ENCODE data around the gene DHRS12.
A peak's percentile ranks its signal among the peaks of the same experiment; 100 is the strongest.

Gene DHRS12

DNA sequence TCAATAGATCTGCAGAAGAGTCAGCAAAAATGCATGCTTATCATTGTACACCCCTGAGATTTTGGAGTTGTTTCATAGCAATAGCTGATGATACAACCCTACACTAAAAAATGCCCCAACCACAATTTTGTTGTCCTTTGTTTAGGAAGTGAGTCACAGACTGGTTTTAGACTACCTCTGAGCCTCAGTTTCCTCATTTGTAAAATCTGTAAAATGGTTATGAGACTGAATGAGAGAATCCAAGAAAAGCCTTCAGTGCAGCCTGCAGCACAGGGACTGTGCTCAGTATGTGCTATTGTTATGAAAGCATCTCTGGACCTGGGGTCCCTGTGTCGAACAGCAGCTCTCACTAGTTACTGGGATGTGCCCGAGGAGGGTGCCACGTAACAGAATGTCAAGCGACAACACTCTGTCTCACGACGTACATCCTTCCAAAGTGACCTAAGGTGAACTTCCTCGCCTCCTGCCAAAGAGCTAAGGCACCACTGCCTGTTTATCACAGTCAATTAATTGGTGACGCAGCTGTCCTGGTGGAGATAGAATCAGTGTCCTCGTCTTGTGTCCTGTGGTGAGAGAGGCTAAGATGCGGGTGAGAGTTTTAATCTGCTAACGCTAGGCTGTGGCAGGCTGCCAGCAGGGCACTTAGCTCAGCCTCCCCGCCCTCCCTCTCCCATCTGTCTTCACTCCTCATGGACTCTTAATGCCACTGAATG, 18.1 kb downstream of the DHRS12 start:
- peak overlapping the region; percentile 62 for H3K27ac ChIP-seq
- TF ChIP-seq, protein P1, sequence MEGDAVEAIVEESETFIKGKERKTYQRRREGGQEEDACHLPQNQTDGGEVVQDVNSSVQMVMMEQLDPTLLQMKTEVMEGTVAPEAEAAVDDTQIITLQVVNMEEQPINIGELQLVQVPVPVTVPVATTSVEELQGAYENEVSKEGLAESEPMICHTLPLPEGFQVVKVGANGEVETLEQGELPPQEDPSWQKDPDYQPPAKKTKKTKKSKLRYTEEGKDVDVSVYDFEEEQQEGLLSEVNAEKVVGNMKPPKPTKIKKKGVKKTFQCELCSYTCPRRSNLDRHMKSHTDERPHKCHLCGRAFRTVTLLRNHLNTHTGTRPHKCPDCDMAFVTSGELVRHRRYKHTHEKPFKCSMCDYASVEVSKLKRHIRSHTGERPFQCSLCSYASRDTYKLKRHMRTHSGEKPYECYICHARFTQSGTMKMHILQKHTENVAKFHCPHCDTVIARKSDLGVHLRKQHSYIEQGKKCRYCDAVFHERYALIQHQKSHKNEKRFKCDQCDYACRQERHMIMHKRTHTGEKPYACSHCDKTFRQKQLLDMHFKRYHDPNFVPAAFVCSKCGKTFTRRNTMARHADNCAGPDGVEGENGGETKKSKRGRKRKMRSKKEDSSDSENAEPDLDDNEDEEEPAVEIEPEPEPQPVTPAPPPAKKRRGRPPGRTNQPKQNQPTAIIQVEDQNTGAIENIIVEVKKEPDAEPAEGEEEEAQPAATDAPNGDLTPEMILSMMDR (conservative IDR thresholded peaks at IDR 0.05), result no peak

DNA sequence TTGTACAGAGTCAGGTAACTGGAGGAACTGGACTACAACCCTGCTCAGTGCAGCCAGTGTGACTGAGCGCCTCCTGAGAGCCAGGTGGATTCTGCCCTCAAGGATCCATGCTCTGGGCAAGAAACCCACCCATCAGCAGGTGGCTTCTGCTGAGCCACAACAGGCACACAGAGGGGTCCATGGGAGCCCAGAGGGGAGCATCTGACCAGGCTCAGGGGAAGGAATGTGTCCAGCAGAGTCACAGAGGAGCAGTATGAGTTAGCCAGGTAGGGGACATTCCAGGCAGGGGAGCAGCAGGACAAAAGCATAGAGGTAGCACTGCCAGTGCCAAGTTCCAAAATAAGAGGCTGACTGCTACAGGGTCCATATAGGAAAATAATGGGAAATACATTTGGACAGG, 19.9 kb downstream of the DHRS12 start:
- H3K27ac ChIP-seq, result no peak overlapping the region
- TF ChIP-seq, protein P1 (conservative IDR thresholded peaks at IDR 0.05), result no peak

DNA sequence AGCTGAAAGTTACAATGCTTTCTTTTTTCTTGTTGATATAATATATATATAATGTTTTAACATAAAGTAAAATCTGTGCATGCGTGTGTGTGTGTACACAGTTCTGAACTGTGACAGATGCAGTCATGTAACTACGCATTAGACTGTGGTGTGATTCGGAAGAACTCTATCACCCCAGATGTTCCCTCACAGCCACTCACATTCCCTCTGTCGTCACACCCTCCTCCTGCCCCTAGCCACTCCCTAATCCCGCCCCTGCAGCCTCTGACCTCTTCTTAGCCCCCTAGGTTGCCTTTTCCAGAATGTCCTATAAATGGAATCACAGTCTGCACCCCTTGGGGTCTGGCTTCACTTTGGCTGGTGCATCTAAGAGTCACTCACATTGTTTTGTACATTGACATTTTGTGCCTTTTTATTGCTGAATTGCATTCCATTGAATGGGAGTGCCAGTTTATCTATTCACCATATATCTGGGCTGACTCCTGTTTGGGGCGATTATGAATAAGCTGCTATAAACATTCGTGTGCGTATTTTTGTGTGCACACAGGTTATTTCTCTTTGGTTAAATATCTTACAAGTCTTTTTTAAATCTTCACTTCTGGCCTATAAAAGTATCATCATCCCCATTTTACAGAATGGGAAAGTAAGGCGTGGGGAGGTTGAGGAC, 20.4 kb downstream of the DHRS12 start:
- TF ChIP-seq, protein P1 (conservative IDR thresholded peaks at IDR 0.05), result no peak
- no peak overlapping the region for H3K27ac ChIP-seq

DNA sequence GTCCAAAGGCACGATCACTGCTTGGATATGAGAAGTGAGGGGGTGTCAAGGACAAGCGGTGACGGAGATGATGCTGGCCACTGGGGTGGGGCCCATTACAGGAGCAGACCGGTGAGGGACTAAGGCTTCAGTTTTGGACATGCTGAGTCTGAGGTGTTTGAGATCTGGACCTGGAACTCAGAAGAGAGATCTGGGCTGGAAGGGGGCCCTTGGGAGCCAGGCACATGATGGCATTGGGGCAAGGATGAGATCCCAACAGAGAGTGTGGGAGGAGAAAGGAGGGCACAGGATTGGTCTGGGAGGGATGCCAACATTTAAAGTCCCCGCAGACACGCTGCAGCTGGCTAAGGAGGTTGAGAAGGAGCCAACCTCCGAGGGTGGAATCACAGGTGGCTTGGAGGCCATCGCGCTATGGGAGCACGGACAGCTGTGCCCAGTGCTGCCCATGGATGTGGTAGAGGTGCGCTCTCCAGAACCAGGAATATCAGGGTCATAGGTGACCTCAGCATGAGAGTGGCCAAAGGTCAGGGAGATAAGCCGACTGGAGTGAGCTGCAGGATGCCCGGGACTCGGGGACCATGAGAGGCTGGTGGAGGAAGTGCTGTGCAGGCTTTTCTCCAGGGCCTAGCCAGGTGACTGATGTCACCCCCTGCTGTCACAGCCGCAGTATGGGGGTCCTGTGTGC, 21.8 kb downstream of the DHRS12 start:
- no peak overlapping the region for H3K27ac ChIP-seq
- TF ChIP-seq, protein P1 (conservative IDR thresholded peaks at IDR 0.05), result no peak

DNA sequence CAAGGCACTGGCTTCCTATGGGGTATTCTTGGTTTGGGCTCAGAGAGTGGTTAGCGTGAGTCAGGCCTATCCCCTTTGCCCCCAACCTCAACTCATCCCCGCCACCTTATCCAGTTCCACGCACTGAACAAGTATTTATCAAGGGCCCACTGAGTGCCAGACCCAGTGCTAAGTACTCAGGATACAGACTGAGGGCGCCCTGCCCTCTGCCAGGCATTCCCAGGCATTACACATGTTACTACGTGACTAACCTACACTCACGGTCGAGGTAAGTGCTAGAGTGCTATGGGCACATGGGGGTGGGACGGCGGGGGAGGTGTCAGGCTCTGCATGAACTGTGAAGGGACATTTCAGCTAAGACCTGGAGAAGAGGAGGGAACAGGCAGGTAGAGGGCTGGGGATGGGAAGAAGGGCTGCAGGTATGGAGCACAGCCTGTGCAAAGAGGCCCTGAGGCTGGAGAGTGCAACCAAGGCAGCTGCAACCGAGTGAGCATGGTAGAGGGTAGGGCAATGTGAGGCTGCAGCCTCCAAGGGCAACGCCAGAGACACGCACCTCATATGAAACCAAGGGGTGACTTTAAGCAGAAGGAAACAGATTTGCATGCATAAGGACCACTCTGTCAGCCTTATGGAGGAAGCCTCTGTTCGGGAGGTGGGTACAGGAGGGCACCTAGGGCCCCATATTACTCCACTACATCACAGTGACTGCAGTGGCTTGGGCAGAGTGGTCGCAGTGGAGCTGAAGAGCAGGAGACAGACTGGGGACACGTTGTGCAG, 22.5 kb downstream of the DHRS12 start:
- no peak overlapping the region for H3K27ac ChIP-seq
- TF ChIP-seq, protein P1 (conservative IDR thresholded peaks at IDR 0.05), result peak; percentile 52

DNA sequence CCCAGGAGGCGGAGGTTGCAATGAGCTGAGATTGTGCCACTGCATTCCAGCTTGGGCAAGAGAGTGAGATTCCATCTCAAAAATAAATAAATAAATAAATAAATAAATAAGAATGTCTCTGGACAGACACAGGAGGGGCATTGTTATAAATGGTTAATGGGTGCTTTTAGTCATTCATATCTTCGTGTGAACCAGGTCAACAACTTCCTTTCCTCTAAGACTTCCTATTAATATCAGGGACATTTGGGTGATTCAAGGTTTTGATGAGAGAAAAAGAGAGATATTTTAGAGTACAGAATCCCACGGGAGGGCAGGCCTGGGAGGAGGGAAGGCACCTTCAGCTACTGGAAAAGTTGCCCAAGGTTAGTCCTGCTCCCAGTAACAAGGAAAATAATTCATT, 23.9 kb downstream of the DHRS12 start:
- no peak overlapping the region for H3K27ac ChIP-seq
- TF ChIP-seq, protein P1 (conservative IDR thresholded peaks at IDR 0.05), result no peak

DNA sequence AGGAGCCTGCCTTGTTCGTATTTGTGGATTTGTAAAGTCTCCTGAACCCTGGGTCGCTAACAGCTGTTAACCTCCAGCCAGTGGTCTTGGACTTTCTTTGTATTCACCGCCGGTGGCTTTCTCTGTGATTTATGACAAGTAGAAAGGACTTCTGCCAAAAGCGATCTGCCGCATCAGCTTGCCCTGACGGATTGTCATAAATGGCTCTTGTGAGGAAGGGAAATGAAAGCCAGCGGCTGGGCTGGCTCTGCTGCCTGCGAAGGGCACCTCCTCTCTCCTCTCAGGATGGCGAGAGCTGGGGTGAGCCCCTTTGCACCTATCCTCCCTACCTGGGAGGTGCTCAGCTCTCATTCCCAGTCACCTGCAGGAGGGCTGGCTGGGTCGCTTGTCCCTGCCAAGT, 25.6 kb downstream of the DHRS12 start:
- TF ChIP-seq, protein P1 (conservative IDR thresholded peaks at IDR 0.05), result no peak
- H3K27ac ChIP-seq, result no peak overlapping the region

Data from VCaP (cell line).